COLO668 (cell line): ENCODE results near the gene FAM76A.
"Not testable (repeated sequence)": the region's sequence is repeated elsewhere in the genome, so short reads cannot be mapped to it uniquely, and the experiment has no call there.

Source experiments
- DNase-seq: peaks from one replicate; lab custom pipeline; 2025; ENCODE audit not compliant: unreplicated experiment; lab: John Stamatoyannopoulos, UW

FAM76A gene

DNA sequence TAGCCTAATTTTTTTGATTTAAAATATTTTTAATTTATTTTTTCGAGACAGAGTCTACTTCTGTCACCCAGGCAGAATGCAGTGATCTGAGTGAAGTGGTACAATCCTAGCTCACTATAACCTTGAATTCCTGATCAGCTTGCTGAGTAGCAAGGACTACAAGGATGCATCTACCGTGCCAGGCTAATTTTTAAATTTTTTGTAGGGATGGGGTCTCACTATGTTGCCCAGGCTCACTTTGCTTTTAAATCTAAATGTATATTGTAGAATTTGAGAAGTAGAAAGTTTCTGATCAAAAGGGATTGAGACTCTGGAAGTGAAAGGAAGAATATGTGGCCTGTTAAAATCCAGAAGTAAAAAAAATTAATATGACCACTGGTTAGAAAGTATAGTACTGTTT lies 48.9 kb downstream of the FAM76A start:
- DNase-seq = no peak

DNA sequence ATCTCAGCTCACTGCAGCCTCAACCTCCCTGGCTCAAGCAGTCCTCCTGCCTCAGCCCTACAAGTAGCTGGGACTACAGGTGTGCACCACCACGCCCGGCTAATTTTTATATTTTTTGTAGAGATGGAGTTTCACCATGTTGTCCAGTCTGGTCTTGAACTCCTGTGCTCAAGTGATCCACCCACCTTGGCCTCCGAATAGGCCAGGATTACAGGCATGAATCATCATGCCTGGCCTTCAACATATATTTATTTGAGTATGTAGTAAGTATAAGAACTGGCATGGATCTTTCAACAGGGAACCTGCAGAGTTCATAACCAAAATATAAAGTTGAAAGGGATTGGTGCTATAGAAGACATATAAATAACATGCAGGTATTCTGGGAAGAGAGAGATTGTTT lies 49.6 kb downstream of the FAM76A start:
- not testable (repeated sequence) for DNase-seq

DNA sequence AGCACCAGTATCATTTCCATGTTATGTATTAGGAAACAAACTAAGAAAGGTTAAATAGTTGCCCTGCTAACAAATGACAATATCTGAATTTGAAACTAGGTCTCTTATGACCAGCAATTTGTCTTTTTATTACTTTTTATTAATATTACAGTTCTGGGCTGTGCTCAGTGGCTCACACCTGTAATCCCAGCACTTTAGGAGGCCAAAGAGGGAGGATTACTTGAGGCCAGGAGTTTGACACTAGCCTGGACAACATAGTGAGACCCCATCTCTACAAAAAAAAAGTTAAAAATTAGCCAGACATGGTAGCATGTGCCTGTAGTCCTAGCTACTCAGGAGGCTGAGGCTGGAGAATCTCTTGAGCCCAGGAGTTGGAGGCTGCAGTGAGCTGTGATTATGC lies 50.5 kb downstream of the FAM76A start:
- DNase-seq = not testable (repeated sequence)

DNA sequence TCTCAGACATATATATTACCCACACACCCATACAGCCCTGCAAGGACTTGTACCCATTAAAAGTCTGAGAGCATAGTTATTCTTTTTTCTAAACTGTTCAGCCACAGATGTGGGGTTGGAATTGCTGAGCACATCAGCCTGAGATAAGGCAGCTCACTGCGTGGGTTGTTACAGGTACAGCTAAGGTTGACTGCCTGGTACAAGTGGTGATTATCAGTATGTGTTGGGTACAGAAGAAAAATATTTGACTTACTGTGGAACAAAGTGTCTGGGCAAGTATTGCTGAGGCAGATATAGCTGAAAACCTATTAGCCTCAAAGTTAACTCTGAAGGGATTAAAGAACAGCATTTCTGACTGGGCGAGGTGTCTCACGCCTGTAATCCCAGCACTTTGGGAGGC lies 52.3 kb downstream of the FAM76A start:
- no peak for DNase-seq

DNA sequence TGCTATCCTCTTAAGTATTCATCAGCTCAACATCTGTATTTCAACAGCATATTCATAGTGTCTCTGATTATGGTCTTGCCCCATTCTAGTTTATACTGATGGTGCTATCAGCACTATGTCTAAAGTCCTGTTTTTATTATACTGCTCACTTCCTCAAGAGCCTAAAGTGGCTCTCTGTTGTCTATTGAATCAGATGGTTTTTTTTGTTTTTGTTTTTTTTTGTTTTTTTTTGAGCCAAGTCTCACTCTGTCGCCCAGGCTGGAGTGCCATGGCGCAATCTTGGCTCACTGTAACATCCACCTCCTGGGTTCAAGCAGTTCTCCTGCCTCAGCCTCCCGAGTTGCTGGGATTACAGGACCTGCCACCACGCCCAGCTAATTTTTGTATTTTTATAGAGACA lies 53.4 kb downstream of the FAM76A start:
- no peak for DNase-seq

DNA sequence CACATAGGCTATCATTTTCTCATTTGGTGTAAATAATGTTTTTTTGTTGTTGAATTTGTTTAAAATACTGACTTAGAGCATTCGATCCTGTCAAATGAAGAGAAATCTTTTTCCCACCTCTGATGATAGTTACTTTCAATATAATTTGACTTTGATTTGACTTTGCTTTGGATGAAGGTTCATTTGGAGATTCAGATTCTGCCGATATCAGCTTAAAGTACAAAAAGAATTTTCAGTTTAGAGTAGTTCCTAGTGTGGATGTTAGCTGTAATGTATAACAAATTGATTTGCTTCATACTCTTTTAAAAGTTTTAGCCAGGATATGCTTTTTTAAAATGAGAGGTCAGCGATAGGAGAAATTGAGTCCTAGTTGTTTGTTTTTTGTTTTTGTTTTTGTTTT lies 57.2 kb downstream of the FAM76A start:
- no peak for DNase-seq

DNA sequence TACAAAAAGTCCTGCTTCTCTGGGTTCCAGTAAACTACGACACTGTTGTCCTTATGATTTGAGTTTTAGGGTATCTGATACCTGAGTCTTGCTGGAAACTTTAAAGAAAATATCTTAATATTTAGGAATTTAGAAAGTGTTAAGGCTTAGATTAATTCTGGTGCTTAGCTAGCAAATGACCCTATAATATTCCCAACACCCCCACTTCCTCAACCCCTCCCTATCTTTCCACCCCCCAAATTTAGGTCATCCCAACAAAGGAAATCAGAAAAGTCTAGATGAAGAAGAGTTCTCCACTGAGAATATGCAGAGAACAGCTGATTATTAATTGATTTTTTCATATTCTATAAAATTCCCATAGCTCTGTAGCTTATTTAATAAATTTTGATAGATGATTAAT lies 58.9 kb downstream of the FAM76A start:
- no peak for DNase-seq

DNA sequence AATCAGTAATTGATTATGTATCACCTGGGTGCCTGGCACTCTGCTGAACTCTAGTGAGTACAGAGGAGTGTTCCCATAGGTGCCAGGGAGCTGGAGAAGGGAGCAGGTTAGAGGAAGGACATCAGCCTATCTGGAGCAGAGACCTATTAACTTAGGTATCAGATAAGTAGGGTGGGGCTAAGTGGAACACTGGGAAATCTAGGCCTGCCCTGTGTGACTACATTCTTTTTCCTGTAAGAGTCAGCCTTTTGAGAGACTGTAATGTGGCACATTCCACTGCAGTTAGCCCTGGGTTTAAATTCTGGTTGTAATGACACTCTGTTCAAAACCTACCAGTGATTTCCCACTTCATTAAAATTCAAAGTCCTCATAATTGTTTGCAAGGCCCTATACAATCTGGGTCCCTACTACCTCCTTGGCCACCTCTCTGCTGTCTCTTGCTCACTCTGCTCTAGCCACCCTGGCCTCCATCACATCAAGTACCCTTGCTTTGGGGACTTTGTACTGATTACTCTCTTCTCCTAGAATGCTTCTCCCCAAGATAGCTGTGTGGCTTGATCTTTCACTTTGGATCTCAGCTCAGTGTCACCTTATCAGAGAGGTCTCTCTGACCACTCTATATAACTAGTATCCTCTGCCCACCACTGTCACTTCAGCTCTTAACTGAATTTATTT lies 60.2 kb downstream of the FAM76A start:
- DNase-seq = no peak

DNA sequence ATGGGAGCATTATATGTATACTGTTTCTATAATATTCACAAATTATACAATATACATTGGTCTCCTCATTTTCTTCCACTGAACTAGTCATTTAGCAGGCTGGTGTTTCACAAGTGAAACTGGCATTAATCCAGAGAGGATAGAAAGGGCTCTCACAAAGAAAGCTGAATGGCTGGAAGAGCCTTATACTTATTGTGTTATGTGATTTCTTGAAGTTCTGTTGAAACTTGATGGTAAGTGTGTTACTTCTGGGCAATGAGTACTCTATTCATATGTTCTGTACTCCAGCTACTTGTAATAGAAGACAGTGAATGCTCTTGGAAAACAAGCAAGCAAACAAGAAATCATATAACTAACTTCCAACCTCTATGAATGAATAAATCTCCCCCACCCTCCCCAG lies 62.1 kb downstream of the FAM76A start:
- no peak for DNase-seq

DNA sequence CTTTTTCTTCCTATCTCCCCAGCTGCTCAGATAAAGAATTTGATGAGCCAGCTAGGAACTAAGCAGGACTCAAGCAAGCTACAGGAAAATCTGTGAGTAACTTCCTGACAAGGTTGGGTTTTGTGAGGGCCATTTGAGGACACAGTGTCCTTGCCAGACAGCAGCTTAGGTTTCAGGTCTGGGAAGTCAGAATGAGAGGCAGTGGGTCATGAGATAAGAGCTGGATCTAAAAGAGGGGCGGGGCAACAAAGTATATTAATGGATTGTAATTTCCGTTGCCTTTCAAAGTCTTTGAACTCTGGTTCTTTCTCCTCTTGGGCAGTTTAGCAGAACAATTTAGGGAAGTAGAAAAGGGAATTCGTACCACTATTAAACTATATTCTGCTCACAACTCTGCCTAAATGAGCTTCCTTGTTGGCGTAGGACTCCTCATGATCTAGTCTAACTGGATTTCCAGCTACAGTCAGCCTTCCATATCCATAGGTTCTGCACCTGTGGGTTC lies 63.8 kb downstream of the FAM76A start:
- no peak for DNase-seq

DNA sequence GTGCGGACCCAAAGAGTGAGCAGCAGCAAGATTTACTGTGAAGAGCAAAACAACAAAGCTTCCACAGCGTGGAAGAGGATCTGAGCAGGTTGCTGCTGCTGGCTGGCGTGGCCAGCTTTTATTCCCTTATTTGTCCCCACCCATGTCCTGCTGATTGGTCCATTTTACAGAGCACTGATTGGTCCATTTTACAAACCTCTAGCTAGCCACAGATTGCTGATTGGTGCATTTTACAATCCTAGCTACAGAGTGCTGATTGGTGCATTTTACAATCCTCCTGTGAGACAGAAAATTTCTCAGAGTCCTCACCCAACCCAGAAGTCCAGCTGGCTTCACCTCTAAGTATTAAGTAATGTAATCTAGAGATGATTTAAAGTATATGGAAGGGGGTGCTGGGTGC lies 64.5 kb downstream of the FAM76A start:
- DNase-seq = not testable (repeated sequence)

DNA sequence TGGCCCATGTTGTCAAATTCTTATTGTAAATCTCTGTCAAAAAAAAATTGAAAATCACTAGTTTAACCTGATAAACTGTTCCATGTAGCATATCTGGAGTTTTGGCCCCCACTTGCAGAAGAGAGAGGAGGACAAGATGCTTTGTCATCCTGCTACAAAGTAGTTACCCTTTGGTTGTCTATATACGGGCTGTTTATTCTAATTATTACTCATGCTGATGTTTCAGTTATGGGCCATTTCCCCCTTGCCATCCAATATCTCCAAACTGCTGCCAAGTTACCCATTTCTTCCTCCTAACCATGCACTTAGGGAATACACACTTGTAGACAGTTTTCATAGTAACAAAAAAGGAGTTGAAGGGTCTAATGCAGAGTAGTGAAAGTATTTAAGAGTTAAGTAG lies 69.8 kb downstream of the FAM76A start:
- no peak for DNase-seq

DNA sequence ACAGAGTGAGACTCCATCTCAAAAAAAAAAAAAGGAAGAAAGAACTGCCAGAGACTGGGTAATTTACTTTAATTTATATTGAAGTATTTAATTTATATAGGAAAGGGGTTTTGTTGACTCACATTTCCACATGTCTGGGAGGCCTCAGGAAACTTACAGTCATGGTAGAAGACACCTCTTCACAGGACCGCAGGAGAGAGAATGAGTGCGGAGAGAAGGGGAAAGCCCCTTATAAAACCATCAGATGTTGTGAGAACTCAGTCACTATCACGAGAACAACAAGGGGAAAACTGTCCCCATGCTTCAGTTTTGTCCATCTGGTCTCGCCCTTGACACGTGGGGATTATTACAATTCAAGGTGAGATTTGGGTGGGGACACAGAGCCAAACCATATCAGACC lies 79.0 kb downstream of the FAM76A start:
- DNase-seq = no peak

DNA sequence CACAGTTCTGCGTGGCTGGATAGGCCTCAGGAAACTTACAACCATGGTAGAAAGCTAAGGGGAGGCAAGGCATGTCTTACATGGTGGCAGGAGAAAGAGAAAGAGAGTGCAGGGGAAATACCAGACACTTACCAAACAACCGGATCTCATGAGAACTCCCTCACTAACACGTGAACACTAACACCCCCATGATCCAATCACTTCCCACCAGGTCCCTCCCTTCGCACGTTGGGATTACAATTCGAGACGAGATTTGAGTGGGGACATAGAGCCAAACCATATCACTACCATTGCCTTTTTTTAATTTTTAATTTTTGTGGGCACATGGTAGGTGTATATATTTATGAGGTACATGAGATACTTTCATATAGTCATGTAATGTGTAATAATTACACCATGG lies 81.0 kb downstream of the FAM76A start:
- no peak for DNase-seq

DNA sequence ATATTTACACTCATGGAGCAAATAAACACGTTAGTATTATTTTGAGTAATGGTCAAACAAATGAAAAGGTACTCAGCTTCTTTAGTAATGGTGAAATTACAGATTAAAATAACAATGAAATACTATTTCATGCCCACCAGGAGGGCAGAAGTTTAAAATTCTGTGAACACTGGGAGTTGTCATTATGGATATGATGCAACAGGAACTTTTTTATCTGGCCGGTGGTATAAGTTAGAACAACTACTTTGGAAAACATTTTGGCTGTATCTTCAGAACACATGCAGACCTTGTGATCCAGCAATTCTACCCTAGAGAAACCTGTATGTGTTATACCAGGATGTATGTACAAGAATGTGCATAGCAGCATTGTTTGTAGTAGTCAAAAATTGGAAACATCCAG lies 81.6 kb downstream of the FAM76A start:
- DNase-seq = no peak

DNA sequence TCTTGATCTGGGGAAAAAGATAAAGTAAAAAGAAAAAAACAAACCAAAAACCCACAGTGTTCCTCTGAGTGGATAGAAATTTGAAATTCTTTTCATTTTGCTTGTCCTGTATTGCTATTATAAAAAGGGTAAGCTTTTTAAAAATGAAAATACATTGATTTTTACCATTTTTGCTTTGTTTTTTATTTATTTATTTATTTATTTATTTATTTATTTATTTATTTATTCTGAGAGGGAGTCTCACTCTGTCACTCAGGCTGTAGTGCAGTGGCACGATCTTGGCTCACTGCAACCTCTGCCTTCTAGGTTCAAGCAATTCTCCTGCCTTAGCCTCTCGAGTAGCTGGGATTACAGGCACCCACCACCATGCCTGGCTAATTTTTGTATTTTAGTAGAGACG lies 82.4 kb downstream of the FAM76A start:
- not testable (repeated sequence) for DNase-seq

DNA sequence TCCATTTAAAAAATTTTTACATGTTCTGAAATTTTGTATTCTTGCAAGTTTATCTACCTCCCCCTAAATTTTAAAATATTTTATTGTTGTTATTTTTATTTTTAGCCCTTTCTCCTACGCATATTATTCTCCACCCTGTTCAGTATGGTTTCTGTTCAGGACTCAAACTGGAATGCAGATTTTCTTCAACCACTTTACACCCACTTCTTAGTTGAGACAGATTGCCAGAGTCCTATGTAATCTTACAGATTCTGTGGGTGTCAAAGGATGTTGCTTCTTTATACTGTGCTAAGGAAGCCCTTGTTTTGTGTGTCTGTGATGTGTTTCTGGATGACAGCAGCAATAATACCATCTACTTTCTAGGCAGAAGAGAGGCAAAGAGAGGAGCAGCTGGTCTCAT lies 84.1 kb downstream of the FAM76A start:
- no peak for DNase-seq

DNA sequence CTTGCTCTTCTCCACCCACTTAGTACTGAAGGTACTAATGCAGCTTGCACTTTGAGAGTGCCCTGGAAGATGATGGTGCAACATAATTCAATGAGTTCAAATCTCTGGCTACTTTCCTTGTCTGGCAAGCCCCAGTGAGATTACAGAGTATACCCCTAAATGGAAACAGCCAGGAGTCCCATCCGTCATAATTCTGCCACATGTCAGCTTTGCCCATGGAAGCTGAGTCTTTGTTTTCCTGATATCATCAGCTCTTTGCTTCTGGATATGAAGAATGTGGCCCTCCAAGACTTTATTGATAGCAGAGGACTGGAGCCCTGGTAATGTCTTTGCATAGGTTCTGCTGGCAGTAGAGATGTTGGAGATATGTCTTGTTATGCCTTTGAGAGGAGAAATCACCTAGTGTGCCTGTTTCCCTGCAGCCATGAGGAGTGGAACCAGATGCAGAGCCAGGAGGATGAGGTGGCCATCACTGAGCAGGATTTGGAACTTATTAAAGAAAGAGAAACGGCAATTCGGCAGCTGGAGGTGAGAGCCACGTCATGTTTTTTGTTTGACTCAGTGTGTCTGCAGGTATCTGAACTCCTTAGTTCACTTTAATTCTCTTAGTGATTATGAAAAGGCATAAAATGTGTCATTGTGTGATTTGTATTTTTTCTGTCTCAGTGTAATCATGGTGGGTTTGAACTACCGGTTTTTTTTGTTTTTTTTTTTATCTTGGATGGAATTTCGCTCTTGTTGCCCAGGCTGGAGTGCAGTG lies 86.2 kb downstream of the FAM76A start:
- DNase-seq = no peak
